ENCODE data around the gene SVIL. TPM values are rescaled to one million over a fixed set of nuclear protein-coding genes. Genes with fewer than 3 reads are reported as not detected.
"Not testable (repeated sequence)": the region's sequence is repeated elsewhere in the genome, so short reads cannot be mapped to it uniquely, and the experiment has no call there.

Gene SVIL
- total RNA-seq, 2 experiments from 2014 or later = 11.2 to 13.0 TPM

DNA sequence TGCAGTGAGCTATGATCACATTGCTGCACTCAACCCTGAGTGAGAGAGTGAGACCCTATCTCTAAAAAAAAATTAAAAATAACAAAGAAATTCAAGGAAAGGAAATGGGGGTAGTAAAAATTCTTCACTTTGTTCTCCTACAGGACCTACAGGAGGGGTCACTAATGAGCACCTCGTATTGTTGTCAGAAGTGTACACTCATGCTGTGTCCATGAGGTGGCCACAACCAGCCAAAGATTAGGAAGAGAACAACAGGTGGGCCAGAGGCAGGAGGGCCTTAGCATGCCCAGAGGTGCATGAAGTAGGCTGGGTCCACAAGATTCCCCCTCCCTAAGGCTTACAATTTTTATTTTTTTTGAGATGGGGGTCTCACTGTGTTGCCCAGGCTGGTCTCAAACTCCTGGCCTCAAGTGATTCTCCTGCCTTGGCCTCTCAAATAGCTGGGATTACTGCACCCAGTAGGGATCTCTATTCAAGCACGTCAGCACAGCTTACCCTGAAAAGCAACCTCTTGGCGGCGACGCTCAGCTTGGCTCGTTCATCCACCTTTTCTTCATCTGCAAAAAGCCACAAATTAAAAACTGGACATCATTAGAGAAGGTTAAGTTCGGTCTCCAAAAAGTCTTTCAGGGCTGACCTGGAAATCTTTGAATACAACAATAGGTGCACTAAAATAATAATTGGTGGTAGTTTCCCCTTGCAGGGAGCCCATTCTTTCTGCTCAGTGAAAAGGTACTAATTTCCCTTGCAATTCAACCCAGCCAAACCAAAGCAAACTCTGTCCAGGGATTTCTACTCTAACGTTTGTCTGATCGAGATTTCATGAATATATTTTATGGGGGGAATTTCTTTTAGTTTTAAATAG lies 104.4 kb downstream of the SVIL start:
- H3K36me3 Mint-ChIP-seq (ENCODE audit: low read depth) = no peaks in the 10 kb centered on the region
- H3K4me3 Mint-ChIP-seq = no peak overlapping the region
- no peak for DNase-seq
- H3K27ac Mint-ChIP-seq = no peak overlapping the region
- CTCF ChIA-PET = interaction anchor here (0.9 to 1.6 kb wide), 2 partner anchors 13 to 60 kb away, joined by 3 to 4 read pairs; no protein-coding TSS in a partner anchor
- ATAC-seq = no peak
- POLR2A ChIA-PET = no interaction called here
- no peaks in the 10 kb centered on the region for H3K27me3 Mint-ChIP-seq (ENCODE audit: low read depth)
- H3K4me1 Mint-ChIP-seq (ENCODE audit: low read depth) = no peaks in the 10 kb centered on the region
- no peaks in the 10 kb centered on the region for H3K9me3 Mint-ChIP-seq (ENCODE audit: insufficient read depth)

DNA sequence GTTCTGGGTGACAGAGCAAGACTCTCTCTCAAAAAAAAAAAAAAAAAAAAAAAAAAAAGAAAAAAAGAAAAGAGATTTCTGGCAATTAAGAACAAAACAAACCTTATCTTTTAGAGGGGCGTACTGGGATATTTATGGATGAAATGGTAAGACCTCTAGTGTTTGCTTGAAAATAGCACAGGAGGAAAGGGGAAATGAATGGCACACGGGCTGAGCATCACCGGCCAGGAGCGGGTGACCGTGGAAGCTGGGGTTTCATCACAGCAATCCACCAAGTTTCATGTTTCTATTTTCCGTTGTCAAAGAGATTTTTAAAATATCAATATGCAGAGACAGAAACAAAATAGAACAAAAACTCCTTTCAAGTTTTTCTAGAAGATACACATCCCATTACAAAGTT lies 105.6 kb downstream of the SVIL start:
- Mint-ChIP-seq H3K4me1 (ENCODE audit: low read depth) (no peaks in the 10 kb centered on the region), H3K4me3 (no peak overlapping the region)

DNA sequence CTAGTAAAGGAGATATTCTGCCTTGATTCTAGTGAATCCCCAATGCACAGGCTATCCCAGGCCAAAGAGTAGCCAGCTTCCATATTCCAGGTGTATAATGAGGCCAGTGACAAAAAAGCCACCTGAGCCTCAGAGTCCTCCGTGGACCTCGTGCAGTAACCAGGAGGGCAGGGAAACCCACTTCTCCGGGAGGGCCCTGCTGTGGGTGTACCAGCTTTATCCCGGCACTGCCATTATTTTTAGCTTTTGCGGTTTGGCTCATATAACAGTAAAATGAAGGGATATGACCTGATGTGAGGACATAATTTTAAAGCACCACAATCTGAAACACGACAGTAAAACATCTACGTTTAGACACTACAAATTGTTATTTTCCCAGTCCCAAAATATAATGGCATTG lies 109.0 kb downstream of the SVIL start:
- Mint-ChIP-seq H3K27me3 (ENCODE audit: low read depth) (no peaks in the 10 kb centered on the region), H3K4me1 (ENCODE audit: low read depth) (peaks cover 12% of the 10 kb centered on the region), H3K36me3 (ENCODE audit: low read depth) (peaks cover 6% of the 10 kb centered on the region), H3K9me3 (ENCODE audit: insufficient read depth) (no peaks in the 10 kb centered on the region), H3K27ac (no peak overlapping the region), H3K4me3 (no peak overlapping the region)
- ChIA-PET POLR2A (no interaction called here), CTCF (interaction anchor here (1.0 to 5.1 kb wide), 4 partner anchors 8 to 30 kb away, joined by 4 to 53 read pairs (median 7); no protein-coding TSS in a partner anchor)
- DNase-seq = no peak
- ATAC-seq = no peak

More for the DNA sequence above, 105.6 kb downstream of the SVIL start:
- DNase-seq (no peak), ATAC-seq (no peak)
- H3K27me3 Mint-ChIP-seq (ENCODE audit: low read depth) = no peaks in the 10 kb centered on the region
- H3K27ac Mint-ChIP-seq = no peak overlapping the region
- no peaks in the 10 kb centered on the region for H3K9me3 Mint-ChIP-seq (ENCODE audit: insufficient read depth)
- H3K36me3 Mint-ChIP-seq (ENCODE audit: low read depth) = no peaks in the 10 kb centered on the region
- POLR2A ChIA-PET = no interaction called here
- CTCF ChIA-PET = interaction anchor here (0.9 to 1.6 kb wide), 3 partner anchors 12 to 61 kb away, joined by 3 to 4 read pairs (median 3); no protein-coding TSS in a partner anchor

DNA sequence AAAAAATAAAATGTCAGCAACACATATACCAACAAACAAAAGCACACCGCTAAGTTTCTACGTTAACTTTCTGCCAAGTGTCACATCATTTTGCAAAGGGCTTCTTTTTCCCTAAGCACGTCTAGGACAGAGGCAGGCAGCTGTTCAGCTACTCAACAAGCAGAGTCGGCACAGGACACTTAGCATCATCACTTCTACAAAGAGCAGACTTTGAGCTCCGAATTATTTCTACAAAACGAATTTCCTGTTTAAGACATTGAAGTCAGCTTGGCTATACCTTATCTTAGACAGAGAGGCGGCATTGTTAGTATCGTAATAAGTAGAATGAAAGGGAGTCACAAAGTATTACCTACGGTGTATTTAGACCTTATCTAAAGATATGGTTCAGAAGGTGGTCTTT lies 110.1 kb downstream of the SVIL start:
- Mint-ChIP-seq H3K27ac (no peak overlapping the region), H3K27me3 (ENCODE audit: low read depth) (no peaks in the 10 kb centered on the region), H3K9me3 (ENCODE audit: insufficient read depth) (no peaks in the 10 kb centered on the region), H3K36me3 (ENCODE audit: low read depth) (peaks cover 6% of the 10 kb centered on the region), H3K4me3 (no peak overlapping the region), H3K4me1 (ENCODE audit: low read depth) (peaks cover 12% of the 10 kb centered on the region)
- CTCF ChIA-PET = interaction anchor here (1.8 to 5.1 kb wide), 4 partner anchors 10 to 76 kb away, joined by 6 to 53 read pairs (median 8); no protein-coding TSS in a partner anchor
- ATAC-seq = no peak
- DNase-seq = no peak
- POLR2A ChIA-PET = interaction anchor here (0.6 kb wide), 1 partner anchor 8 kb away, joined by 3 read pairs; no protein-coding TSS in a partner anchor

DNA sequence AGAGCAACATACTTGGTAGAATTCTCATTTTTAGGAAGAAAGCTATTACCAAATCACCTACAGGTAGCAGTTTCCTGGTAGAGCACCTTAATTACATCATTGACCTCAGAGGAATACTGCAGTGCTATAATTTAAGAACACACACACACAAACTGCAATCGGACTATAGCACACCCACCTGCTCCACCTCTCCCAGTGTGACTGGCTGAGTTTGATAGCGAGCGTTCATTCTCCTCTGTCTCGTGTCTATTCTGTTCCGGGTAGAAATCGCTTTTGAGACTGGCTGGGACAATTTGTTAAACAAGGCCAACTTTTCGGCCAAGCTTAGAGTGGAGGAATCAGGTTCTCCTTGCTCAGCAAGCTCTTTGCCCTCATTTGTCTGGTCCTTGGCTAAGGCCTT lies 110.5 kb downstream of the SVIL start:
- Mint-ChIP-seq H3K4me1 (ENCODE audit: low read depth) (peaks cover 12% of the 10 kb centered on the region), H3K4me3 (no peak overlapping the region), H3K27me3 (ENCODE audit: low read depth) (no peaks in the 10 kb centered on the region), H3K27ac (no peak overlapping the region), H3K9me3 (ENCODE audit: insufficient read depth) (no peaks in the 10 kb centered on the region), H3K36me3 (ENCODE audit: low read depth) (peaks cover 6% of the 10 kb centered on the region)
- ChIA-PET POLR2A (no interaction called here), CTCF (interaction anchor here (1.8 to 5.1 kb wide), 4 partner anchors 10 to 76 kb away, joined by 6 to 53 read pairs (median 8); no protein-coding TSS in a partner anchor)
- ATAC-seq = no peak
- DNase-seq = no peak

DNA sequence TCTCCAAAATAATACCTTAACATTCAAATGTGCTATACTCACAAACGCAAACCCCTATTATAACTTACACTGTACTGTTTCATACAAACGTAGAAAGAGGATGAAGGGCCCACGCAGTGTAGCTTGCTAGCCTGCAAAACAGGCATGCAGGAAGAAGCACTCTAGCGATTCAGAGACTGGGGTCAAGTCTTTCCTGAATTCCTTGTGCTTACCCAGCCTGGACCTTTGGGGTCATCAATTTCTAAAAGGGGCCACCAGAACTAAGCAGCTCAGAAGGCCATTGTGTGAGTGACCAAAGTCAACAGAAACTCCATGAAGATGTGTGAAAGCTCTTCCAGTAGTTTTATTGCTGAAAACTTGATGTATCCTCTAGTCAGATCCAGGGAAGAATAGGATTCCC lies 111.9 kb downstream of the SVIL start:
- no peak for ATAC-seq
- no peak for DNase-seq
- Mint-ChIP-seq H3K27ac (no peak overlapping the region), H3K4me3 (no peak overlapping the region), H3K9me3 (ENCODE audit: insufficient read depth) (no peaks in the 10 kb centered on the region), H3K4me1 (ENCODE audit: low read depth) (peaks cover 12% of the 10 kb centered on the region), H3K36me3 (ENCODE audit: low read depth) (peaks cover 6% of the 10 kb centered on the region), H3K27me3 (ENCODE audit: low read depth) (no peaks in the 10 kb centered on the region)
- ChIA-PET POLR2A (no interaction called here), CTCF (interaction anchor here (1.1 to 5.1 kb wide), 8 partner anchors 9 to 87 kb away, joined by 3 to 53 read pairs (median 4); no protein-coding TSS in a partner anchor)

DNA sequence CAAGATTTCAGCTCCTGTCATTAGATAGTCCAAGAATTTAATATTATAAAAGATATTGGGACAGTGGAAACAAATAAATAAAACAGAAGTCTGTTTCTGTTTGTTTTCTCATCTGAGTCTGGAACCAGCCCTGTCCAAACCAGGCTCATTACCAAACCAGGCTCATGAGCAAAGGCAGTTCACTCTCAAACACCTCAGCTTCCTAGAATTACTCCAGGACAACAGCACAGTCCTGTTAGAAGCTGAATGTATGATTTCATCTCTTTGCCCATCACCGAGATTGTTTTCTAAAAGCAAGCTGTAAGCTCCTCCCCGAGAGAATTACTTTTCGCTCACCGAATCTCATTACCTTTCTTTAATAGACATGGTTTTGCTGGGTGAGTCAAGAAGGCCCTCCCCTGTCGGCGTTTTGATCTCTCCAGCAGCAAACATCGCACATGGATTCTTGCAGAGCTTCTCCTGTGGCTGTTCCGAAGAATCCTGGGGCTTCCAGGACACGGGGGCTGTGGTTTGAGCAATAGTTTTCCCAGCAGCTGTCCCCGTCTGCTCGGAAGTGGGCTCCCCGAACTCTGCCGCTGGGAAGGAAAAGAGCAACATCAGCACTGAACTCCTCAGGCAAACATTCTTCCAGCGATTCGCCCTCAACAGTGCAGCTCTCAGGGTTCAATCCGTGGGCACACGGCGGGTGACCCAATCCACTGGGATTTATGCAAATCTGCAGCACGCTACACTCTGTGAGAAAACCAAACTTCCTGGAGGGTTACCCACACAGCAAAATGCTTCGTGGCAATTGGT lies 112.5 kb downstream of the SVIL start:
- ATAC-seq = peak; percentile 42
- Mint-ChIP-seq H3K4me3 (peak overlapping the region; percentile 12), H3K4me1 (ENCODE audit: low read depth) (peaks cover 12% of the 10 kb centered on the region), H3K27me3 (ENCODE audit: low read depth) (no peaks in the 10 kb centered on the region), H3K27ac (peak overlapping the region; percentile 52), H3K9me3 (ENCODE audit: insufficient read depth) (no peaks in the 10 kb centered on the region), H3K36me3 (ENCODE audit: low read depth) (peaks cover 6% of the 10 kb centered on the region)
- CTCF ChIA-PET = interaction anchor here (1.1 to 5.1 kb wide), 7 partner anchors 9 to 86 kb away, joined by 3 to 53 read pairs (median 4); no protein-coding TSS in a partner anchor
- POLR2A ChIA-PET = no interaction called here
- no peak for DNase-seq

DNA sequence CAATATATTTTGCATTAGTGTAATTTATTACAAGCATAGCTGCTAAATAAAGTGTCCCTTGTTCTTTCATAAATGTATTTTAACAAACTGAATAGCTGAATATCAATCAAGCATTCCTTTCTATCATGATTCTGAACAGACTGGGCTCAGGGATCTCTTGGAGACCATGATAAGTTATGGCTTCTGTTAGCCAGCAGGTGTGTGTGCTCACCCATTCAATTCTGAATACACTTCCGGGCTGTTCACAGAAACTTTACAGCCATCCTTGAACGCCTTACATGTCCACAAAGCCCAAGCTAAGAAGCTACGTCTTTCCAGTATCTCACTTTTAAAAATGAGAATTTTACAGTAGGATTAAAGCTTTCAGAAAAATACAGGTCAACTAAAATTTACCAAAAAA lies 115.1 kb downstream of the SVIL start:
- ATAC-seq (no peak), DNase-seq (no peak)
- H3K36me3 Mint-ChIP-seq (ENCODE audit: low read depth) = peaks cover 6% of the 10 kb centered on the region
- no peak overlapping the region for H3K27ac Mint-ChIP-seq
- POLR2A ChIA-PET = no interaction called here
- no peak overlapping the region for H3K4me3 Mint-ChIP-seq
- H3K9me3 Mint-ChIP-seq (ENCODE audit: insufficient read depth) = no peaks in the 10 kb centered on the region
- H3K27me3 Mint-ChIP-seq (ENCODE audit: low read depth) = no peaks in the 10 kb centered on the region
- CTCF ChIA-PET = interaction anchor here (1.2 kb wide), 1 partner anchor 49 kb away, joined by 4 read pairs; no protein-coding TSS in a partner anchor
- H3K4me1 Mint-ChIP-seq (ENCODE audit: low read depth) = peaks cover 12% of the 10 kb centered on the region

DNA sequence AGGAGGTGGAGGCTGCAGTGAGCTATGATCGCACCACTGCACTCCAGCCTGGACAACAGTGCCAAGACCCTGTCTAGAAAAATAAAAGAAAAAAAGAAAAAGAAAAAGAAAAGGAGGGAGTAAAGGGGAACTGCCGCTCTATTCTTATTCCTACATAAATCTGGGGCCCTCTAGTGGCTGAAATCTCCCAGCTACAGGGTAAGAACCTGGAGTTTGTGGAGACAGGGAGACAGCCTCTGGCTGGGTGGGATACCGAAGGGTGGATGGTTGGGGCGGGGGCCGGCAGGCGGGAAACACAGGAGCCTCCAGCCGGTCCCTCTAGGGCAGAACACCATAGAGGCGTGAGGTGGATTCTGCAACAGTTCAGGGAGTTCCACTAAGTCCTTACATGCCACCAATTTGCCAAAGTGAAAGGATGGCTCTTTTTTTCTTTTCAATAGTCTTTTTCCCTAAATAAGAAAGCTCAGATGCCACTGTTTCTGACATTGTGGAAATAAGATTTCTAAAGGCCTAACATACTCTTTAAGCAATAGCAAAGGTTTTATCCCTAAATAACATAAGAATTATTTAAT lies 117.3 kb downstream of the SVIL start:
- CTCF ChIA-PET = interaction anchor here (0.8 to 1.6 kb wide), 13 partner anchors 8 to 72 kb away, joined by 3 to 8 read pairs (median 3); no protein-coding TSS in a partner anchor
- peaks cover 4% of the 10 kb centered on the region for H3K4me1 Mint-ChIP-seq (ENCODE audit: low read depth)
- no peaks in the 10 kb centered on the region for H3K9me3 Mint-ChIP-seq (ENCODE audit: insufficient read depth)
- peaks cover 4% of the 10 kb centered on the region for H3K36me3 Mint-ChIP-seq (ENCODE audit: low read depth)
- DNase-seq = peak; percentile 26
- ATAC-seq = peak; percentile 30
- H3K27ac Mint-ChIP-seq = no peak overlapping the region
- POLR2A ChIA-PET = no interaction called here
- no peaks in the 10 kb centered on the region for H3K27me3 Mint-ChIP-seq (ENCODE audit: low read depth)
- H3K4me3 Mint-ChIP-seq = no peak overlapping the region

DNA sequence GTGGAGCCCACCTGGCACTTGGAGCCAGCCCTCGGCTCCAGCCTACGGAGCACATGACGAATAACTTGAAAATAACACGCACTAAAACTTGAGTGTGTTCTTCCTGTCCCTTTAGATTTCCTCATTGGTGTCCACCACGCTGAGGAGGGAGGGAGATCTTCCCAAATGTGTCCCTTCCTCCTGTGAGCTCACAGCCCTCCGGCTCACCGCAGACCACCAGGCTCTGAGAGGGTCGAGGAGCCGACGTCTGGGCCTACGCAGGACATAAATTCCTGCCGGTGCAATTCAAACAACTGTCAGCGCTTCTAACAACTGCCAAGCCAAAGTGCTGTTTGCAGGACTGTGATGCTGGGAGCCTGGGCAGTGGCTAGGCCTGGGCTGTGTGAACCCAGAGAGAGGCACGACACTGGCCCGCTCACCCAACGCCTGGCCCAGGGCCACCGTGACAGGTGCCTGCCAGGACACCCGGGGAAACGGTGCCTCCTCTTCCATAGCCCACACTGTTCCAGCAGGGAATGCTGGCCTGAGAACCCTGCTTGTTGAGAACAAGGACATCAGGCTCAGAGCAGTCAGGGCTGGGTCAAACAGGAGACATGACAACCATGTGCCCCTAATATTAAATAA lies 118.3 kb downstream of the SVIL start:
- POLR2A ChIA-PET; H3K4me3 Mint-ChIP-seq; H3K27me3 Mint-ChIP-seq (ENCODE audit: low read depth); H3K4me1 Mint-ChIP-seq (ENCODE audit: low read depth); H3K36me3 Mint-ChIP-seq (ENCODE audit: low read depth); ATAC-seq; H3K9me3 Mint-ChIP-seq (ENCODE audit: insufficient read depth); DNase-seq; H3K27ac Mint-ChIP-seq: not testable (repeated sequence)
- CTCF ChIA-PET = interaction anchor here (1.0 to 3.9 kb wide), 6 partner anchors 9 to 74 kb away, joined by 3 to 15 read pairs (median 6); no protein-coding TSS in a partner anchor

DNA sequence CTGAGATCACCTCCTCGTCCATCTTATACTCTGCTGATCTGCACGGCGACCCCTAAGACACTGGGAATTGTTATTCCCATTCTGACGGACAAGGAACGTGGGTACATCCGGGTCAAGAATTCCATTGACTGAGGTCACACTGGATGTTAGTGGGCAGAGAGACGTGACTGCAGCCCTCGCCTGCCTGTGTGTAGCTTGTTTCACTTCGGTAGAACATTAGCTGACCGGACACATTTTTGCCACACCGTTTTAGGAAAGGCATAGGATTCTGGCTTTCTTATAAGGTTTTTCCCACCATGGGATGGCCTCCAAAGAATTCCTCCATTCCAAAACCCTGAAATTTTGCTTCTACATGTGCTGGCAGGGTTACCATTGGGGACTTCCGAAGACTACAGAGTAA lies 118.9 kb downstream of the SVIL start:
- DNase-seq; H3K9me3 Mint-ChIP-seq (ENCODE audit: insufficient read depth); POLR2A ChIA-PET; H3K27me3 Mint-ChIP-seq (ENCODE audit: low read depth); H3K4me1 Mint-ChIP-seq (ENCODE audit: low read depth); ATAC-seq; H3K27ac Mint-ChIP-seq; H3K36me3 Mint-ChIP-seq (ENCODE audit: low read depth); H3K4me3 Mint-ChIP-seq: not testable (repeated sequence)
- CTCF ChIA-PET = interaction anchor here (1.1 to 4.3 kb wide), 6 partner anchors 8 to 124 kb away, joined by 3 to 53 read pairs (median 5); no protein-coding TSS in a partner anchor
